Activated T-helper 1 cell treated with Interleukin-2 at 50 U/mL for 16 hours (primary cell): ENCODE data around the gene CARNS1.

Source experiments
- DNase-seq: peaks from one replicate; pipeline ENCODE4 v3.0.0-alpha.2; 2020; ENCODE audit warnings: low read depth

Gene CARNS1

DNA sequence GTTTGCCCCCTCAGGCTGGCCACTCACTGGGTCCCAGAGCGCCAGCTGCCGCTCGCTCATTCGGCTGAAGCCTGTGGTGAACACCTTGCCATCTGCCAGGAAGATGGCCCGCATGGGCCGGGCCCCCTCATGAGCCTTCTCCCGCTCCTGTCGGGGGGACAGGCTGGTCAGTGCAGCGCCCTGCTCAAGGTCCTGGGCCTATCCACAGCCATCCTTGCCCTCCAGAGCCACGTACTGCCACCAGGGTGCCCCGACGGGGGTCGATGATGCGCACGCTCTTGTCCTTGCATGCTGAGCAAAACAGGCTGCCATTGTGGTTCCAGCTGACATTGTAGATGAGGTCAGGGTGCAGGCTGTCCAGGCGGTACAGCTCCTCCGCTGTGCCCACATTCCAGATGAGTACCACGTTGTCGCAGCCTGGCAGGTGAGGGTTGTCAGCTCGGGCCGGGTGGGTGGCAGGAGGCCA lies 25.7 kb downstream of the CARNS1 start:
- DNase-seq: no peak

DNA sequence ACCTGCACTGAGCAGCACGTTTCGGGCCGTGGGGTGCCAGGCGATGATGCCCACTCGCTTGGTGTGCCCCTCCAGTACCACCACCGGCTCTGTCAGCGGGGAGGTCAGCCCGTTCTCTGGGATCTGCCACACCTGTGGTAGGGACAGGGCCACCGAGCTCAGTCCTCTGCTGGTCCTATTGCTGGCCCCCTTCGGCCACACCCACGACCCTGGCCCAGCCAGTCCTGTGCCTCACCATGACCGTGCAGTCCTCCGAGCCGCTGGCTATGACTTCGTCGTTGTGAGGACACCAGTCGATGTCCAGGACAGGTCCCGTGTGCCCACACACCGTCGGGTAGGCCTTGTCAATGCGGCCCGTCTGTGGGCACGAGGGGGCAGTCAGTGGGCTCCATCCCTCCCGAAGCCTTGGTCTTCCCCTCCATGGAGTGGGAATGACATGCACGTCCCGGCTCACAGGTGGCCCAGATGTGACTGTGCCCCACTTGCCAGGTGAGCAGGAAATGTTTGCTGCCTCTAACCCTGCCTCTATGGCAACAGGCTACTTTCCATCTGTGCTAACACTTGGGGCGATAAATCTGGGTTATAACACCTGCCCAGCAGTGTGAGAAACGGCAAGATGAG lies 26.4 kb downstream of the CARNS1 start:
- DNase-seq: no peak

DNA sequence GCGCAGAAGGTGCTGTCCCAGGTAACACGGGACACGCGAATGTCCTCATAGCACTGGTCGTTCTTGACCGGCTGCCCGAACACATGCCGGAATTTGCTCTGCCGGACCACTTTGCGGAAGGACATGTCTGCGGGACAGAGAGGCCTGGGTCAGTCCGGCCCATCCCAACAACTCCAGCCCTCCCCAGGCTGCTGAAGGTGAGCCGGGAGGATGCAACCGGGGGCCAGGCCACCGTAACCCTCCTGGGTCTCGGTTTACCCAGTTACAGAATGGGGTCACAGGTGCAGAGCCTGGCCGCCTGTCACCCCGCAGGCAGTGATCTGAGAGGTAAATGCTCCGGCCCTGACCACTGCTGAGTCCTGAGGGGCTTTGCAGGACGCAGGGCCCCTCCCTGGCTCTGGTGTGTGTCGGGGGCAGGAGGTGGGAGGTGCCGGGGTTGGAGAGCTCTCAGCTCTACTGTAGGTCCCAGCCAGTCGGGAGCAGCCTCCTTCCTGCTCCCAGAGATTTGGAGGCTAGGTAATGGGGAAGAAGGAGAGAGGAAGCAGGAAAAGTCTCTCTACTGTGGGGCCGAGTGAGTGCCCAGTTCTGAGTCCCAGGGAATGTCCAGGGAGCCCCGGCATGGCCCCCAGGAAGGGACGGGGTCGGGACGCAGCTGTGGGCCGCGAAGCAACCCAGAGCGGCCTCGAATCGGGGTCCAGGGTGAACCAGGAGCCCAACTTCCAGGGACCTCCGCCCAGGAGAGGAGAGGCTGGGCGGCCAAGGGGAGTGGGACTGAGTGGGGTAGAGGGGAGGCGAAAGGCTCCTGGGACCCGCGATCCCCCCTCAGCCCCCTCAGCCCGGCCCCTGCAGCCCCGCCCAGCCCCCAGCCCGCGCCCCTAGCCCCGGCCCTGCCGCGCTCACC lies 27.3 kb downstream of the CARNS1 start:
- no peak for DNase-seq

DNA sequence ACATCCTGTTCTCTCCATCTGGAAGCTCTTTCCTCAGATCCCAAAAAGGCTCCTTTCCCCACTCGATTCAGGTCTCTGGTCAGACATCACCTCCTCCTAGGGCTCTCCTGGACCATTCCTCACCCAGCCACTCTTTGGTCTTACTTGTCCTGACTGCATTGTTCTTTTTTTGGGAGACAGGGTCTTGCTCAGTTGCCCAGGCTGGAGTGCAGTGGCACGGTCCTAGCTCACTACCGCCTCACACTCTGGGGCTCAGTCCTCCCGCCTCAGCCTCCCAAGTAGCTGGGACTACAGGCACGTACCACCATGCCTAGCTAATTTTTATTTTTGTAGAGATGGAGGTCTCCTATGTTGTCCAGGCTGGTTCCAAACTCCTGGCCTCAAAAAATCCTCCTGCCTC lies 30.0 kb downstream of the CARNS1 start:
- no peak for DNase-seq

DNA sequence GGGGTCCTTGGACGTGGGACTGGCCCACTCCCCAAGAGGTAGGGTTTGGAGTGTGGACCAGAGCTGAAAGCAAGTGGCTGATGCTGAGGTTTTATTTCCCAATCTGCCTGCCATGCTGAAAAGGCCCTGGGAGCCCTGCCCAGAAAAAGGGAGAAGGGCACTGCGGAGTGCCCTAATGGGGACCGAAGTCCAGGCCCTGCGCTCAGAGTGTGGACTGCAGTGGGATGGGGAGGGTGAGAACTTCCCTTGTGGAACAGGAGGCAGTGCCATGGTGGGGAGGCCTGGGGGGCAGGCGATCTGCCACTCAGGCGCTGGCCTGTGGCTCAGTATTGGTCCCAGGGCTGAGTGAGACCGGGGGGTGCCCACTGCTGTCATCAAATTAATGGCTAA lies 32.7 kb downstream of the CARNS1 start:
- no peak for DNase-seq

DNA sequence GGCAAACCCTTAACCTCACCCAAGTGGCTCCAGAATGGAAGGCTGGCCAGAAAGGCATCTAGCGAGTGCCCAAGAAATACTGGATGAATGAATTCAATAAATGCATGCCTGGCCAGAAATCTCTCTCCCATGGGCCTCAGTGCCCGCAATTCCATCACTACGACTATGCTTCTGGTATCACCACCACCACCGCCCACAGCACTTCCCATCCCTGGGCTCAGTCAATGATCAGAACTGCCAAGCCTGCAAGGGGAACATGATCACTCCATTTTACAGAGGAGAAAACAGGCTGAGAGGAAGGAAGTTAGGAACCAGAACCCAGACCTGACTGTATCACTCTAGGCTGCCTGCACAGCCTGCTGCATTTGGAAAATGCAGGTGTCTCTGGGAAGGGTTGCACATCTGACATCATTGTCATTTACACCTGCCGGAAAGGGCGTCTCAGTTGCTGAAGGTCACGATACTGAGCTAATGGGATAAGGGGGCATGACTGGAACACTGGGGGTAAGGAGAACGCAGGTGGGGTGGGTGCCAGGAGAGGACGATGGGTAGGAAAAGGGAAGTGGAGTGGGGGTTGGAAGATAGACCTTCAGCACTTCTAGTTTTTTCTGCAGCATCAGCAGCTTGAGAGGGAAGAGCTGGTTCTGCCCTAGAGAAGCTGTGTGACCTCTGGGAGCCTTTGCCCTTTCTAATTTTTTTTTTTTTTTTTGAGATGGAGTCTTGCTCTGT lies 33.8 kb downstream of the CARNS1 start:
- no peak for DNase-seq

DNA sequence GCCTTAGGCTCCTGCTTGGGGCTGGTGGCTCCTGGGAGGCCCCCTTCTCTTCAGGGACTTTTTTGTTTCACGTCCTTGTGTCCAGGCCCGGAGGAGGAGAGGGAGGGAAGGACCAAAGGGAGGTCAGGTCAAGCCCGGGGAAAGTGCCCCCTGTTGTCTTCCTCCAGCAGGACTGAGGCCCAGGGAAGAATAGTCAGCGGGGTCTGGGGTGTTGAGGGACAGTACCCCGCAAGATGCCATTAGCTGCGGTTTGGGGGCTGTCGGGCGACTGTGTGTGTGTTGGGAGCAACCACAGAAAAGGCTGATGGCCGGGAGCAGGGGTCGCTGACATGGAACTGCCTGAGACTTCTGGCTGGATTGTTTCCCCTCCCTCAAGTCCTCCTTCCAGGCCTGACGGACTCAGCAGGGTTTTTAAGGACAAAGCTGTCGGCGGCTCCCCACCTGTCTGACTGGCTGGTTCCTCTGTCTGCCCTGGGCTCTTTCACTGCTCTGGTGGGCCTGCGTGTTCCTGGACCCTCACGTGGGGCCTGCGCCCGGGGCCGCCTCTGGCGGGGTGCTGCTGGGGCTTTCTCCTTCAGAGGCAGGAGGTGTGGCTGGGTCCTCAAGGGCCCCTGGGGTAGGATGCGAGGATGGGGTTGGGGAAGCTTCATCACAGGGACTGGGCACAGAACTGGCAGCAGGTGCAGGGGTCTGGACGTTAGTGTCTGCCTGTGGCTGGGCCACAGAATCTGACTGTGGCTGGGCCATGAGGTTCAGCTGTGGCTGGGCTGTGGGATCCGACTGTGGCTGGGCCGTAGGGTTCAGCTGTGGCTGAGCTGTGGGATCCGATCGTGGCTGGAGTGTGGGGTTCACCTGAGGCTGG lies 35.5 kb downstream of the CARNS1 start:
- DNase-seq: no peak

DNA sequence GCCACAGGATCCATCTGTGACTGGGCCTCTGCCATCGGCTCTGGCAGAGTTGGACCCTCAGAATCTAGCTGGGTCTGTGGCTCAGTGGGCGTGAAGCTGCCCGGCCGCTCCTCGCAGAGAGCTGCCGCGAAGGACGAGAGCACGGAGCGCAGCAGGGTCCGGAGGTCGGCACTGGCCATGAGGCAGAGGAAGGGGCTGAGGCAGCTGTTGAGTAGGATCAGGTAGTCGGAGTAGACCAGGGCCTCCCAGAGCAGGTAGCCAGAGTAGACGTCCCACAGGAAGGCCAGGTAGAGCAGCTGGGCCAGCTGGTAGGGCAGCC lies 36.1 kb downstream of the CARNS1 start:
- no peak for DNase-seq

DNA sequence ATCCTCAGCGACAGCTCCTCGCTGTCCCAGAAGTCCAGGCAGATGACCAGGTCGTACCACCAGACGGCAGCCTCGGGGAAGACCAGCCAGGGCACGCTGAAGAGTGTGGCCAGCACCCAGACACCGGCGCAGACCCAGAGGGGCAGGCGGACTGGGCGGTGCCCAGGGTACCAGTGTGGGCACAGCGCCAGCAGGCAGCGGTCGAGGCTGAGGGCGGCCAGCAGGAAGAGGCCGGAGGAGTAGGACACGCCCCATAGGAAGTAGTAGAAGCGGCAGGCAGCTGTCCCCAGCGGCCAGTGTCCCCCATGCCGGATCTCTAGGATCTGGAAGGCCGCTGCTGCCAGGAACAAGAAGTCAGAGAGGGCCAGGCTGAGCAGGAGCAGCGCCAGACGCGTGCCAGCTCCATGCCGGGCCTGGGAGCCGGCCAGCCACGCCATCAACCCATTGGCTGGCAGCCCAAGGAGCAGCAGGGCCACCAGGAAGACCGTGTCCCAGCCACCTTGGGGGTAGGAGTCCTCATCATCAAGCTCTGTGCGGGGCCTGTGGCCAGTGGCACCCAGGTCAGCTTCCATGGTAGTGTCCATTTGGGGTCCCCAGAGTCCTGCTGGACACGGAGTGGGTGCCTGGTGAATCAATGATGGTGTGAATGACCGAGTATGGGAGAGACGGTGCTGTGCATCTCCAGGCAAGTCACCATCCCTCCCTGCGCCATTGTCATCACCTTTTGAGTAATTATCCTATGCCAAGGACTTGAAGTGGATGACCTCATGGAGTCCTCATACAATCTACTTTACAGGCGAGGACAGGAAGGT lies 36.9 kb downstream of the CARNS1 start, which contains the start of gene GPR152:
TSS of gene GPR152 (minus strand) at position 589 of the 812 bp plus-strand sequence. CDS start at position 584, 5 bp downstream.
- DNase-seq: no peak

DNA sequence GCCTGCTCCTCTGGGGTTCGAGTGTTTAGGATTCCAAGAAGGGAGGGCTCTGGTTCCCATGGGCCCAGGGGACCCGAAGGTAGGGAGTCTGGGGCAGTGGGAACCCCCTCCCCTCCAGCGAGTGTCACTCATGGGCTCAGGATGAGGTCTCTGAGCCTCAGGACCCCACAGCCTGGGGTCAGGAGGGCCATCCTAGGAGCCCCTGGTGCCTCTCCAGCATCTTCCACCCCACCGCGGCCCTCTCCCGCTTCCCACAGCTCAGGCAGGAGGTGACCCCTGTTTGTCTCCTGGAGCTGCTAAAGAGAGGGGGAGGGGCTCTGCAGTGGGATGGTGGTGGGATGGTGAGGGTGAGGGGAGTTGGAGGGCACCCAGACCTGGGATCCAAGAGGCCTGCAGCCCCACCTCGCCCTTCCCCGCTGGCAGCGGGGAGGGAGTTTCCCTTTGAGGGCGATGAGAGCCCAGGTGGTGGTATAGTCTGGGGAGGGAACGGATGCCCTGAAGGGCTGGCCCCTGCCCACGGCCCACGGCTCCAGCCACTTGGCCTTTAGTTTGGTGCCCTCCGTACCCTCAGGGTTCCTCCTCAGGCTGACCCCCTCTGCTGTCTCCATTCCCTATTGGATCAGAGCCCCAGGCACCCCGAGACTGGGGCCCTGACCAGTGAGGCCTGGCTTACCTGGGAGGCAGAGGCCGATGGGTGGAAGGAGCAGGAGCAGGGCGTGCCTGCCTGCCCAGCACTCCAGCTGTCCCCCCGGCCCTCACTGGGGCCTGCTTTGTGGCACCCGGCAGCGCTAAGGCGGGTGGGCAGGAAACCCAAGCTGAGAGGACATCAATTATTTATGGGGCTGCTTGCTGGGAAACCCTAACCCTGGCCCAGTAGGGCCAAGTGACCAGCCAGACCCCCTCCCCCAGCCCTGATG lies 38.6 kb downstream of the CARNS1 start:
- no peak for DNase-seq

DNA sequence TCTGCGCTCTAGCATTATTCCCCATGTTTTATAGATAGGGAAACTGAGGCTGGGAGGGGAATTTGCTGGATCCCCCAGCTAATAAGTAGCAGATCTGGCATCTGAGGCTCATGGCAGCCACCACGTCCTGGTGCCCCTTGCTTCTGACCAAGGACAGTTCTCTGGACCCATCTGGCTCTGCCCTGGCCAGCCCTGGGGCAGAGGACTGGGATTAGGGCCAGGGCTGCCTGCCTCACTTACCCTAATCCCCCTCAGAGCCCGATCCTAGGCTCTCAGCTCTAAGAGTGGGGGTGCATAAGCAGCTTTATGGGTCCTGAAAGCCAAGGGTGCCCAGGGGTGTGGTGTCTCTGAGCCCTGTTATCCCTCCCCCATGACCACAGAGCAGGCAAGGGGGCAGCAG lies 39.6 kb downstream of the CARNS1 start, which contains the start of gene CABP4:
TSS of gene CABP4 (plus strand) at position 301 of the 400 bp plus-strand sequence. CDS start at position 371, 70 bp downstream.
- no peak for DNase-seq

DNA sequence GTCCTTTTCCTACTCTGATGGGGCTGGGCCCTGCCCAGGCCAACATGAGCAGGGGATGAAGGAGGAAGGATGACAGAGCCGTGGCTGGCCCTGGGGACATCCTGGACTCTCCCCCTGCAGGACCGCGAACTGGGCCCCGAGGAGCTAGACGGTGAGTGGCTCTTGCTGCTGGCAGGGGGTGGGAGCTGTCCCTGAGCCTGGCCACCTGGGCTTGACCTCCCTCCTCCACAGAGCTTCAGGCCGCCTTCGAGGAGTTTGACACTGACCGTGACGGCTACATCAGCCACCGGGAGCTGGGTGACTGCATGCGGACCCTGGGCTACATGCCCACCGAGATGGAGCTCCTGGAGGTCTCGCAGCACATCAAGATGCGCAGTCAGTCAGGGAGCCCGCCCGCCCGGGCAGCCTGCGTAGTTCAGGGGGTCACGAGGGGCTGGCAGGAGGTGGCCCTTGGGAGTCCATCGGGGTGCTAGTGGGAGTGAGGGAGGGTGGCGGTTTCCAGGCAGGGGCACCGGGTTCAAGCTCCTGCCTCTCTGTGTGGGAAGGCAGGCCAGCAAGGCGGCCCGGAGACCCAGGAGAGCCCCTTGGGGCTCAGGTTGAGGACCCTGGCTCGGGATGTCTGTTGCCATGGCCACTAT lies 40.7 kb downstream of the CARNS1 start:
- no peak for DNase-seq

DNA sequence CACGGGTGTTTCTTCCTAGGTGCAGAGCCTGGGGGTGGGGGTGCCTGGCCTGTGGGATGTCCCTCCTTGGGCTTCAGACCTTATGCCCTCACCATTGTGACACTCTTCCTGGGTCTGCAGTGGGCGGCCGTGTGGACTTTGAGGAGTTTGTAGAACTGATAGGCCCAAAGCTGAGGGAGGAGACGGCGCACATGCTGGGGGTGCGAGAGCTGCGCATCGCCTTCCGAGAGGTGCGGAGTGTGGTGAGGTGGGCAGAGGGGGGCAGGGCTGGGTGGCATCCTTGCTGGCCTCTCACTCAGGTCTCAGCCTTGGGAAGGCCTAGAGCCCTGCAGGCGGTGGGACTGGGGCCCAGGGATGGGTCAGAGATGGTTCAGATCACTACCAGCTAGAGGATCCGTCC lies 42.0 kb downstream of the CARNS1 start:
- DNase-seq: no peak

DNA sequence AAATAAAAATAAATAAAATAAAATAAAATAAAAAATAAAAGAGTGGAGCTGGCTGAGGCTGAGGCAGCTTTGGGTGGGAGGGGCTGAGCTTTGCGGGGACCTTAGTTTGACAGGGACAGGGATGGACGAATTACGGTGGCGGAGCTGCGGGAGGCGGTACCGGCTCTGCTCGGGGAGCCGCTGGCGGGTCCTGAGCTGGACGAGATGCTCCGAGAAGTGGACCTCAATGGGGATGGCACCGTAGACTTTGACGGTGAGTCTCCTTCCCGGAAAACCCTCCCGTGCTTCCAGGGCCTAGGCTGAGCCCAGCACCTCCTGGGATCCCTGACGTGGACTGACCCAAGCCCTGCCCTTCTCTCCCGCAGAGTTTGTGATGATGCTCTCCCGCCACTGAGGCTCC lies 42.8 kb downstream of the CARNS1 start:
- DNase-seq: no peak

DNA sequence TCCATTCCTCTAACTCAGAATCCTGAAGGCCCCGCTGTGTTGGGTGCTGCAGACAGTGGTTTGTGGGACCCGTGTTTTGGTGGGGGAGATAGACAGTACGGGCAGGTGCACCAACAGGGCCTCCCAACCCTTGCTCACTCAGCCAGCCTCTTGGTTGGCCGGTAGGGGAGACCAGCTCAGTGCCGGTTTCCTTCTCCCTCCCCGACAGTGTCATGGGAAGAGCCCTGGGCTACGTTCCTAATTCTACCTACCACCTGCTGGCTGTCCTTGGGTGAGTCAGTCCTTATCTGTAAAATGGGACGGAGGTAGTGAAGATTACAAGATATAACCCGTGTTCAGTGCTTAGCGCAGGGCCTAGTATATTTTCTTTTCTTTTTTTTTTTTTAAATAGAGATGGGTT lies 47.7 kb downstream of the CARNS1 start:
- DNase-seq: no peak

DNA sequence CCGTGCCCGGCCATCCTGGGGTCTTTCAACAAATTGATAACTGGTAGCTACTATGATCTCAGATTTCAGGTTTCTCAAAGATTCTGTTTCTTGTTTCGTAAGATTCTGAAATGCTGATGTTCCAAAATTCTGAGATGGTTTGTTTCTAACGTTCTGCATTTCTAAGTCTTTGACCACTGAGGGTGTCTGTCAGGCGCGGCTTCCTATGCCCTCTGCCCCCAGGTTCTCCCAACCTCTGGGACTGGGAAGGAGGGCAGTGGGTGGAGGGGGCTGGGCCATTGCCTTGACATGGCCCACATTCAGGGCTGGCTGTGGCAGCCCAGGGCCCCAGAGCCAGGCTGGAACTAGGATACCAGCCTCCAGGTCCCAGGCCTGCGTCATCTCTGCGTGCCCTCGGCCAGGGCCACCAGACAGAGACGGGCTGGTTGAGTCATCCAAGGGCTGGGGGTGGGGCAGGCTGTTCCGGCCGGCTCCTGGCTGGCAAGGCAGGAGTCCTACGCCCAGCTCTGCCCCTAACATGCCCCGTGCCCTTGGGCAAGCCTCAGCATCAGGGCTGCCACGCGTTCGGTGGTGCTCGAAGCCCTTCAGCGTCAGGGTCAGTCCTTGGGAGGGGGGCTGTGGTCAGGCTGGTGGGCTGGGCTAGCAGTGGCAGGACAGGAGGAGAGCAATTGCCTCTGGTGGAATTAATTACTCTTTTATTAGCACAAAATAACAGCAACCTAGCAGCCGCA lies 48.4 kb downstream of the CARNS1 start:
- no peak for DNase-seq

DNA sequence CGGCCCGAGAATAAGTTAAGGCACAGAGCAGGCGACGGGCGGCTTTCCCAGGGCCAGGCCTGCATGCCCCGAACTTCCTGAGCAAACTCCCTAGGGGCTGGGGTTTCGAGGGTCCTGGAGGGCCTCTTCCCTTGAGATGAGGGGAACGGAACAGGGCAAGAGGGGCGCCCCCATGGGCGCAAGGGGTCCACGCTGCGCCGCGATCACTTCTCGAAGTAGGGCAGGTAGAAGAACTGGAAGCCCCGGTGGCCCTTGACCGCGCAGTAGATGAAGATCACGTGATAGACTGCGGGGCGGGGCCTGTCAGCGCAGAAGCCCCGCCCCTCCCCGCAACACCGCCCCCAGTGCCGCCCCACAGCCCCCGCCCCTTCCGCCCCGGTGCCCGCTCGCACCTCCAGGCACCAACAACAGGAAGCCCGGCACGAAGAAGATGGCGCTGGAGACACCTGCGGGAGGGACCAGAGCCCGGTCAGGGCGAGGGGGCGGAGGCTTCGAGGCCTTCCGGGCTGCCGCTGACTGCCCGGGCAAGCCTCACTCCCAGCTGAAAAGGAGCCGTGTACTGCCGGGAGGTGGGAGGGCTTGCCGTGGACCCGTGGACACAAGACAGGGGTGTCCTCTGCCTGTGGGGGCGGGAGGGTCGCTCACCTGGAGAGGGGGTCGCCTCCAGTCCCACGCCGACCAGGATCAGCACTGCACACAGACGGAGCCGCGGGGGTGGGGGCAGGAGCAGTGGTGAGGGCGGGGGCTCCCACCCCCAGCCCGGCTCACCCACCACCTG lies 49.1 kb downstream of the CARNS1 start:
- peak; percentile 90 for DNase-seq

DNA sequence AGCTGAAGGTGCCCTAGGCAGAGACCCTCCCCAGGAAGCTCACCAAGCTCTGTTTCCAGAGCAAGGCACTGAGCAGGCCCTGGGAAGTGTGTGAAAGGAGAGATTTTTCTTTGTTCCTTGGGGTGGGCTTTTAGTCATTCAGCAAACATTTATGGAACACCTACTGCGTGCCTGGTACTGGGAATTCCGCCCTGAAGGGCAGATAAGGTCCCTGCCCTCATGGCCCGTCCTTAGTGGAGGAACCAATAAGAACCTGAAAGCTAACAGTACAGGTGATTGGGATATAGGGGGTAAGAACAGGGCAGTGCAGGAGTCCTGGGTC lies 49.7 kb downstream of the CARNS1 start:
- DNase-seq: no peak
